Measurements from ENCODE around the gene RPS25. TPM values are rescaled to one million over a fixed set of nuclear protein-coding genes. Genes with fewer than 3 reads are reported as not detected.

Gene RPS25
- polyA plus RNA-seq, 1 donor from 2014 or later = 1,728 TPM

DNA sequence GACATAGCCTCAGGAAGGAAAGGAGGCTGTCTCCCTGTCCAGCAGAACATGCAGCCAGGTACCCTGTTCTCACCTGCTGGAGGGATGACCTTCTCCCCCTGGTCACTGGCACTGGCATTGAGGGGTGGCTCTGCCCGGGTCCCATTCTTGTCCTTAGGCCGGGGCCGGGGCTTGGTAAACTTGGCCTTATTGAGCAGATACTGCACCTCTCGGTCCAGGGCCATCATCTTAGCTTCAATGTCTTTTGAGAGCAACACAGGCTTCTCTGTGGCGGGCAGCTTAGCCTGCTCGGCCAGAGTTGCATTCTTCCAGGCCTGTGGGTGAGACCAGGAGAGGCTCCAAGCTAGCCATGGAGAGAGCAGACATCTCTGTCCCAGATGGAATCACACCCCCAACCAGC, 28.3 kb upstream of the RPS25 start:
- Histone ChIP-seq H3K9me3 (ENCODE audit: low read length) (no peaks in the 10 kb centered on the region), H3K9me2 (ENCODE audit: insufficient read depth, low read length) (no peaks in the 10 kb centered on the region), H4K20me1 (ENCODE audit: insufficient read depth) (no peaks in the 10 kb centered on the region), H3K4me3 (ENCODE audit: low read length) (no peak overlapping the region), H3K27me3 (ENCODE audit: insufficient read depth, low read depth, low read length) (no peaks in the 10 kb centered on the region), H2AFZ (ENCODE audit: low read depth, low read length) (no peak overlapping the region), H3K4me2 (ENCODE audit: low read length) (no peak overlapping the region), H3K79me2 (replicated peaks; ENCODE audit: insufficient read depth, low read length) (no peaks in the 10 kb centered on the region), H3K9ac (ENCODE audit: low read length) (no peak overlapping the region), H3K27ac (ENCODE audit: low read length) (no peak overlapping the region), H3F3A (ENCODE audit: insufficient read depth, low read length, poor library complexity, severe bottlenecking) (no peaks in the 10 kb centered on the region), H3K36me3 (ENCODE audit: insufficient read depth, low read length) (peaks cover 5% of the 10 kb centered on the region)
- TF ChIP-seq REST (IDR thresholded peaks at IDR 0.05; ENCODE audit: borderline replicate concordance) (no peak), EZH2 (IDR thresholded peaks at IDR 0.05; ENCODE audit: borderline replicate concordance, insufficient read depth, low read length, poor library complexity, severe bottlenecking) (no peak), TAF1 (IDR thresholded peaks at IDR 0.05; ENCODE audit: low read depth) (no peak), RAD21 (conservative IDR thresholded peaks at IDR 0.05) (no peak), MXI1 (conservative IDR thresholded peaks at IDR 0.05; ENCODE audit: poor library complexity, severe bottlenecking) (no peak), POLR2AphosphoS5 (IDR thresholded peaks at IDR 0.05) (no peak)

DNA sequence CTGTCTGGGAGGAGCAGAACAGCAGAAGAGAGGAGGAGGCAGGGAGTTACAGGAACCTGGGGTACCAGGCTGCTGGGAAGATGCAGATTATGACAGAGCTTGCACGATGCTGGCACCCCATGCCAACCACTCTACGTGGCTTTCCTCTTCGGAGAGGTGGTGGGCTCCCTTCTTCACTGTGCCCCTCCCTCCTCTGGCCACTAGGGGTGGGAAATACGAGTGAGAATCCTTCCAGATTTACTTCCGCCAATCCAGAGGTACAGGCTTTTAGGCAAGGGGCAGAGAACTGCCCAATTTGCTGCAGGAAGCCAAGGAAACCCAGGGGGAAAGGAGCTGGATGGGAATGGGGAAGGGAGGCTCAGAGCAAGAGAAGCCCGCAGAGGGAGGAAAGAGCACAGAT, 26.6 kb upstream of the RPS25 start:
- Histone ChIP-seq H3K36me3 (ENCODE audit: insufficient read depth, low read length) (peaks cover 5% of the 10 kb centered on the region), H3K27ac (ENCODE audit: low read length) (no peak overlapping the region)

More for the DNA sequence above, 26.6 kb upstream of the RPS25 start:
- Histone ChIP-seq H3K9ac (ENCODE audit: low read length) (no peak overlapping the region), H3F3A (ENCODE audit: insufficient read depth, low read length, poor library complexity, severe bottlenecking) (no peaks in the 10 kb centered on the region), H3K4me2 (ENCODE audit: low read length) (no peak overlapping the region), H3K79me2 (replicated peaks; ENCODE audit: insufficient read depth, low read length) (no peaks in the 10 kb centered on the region), H4K20me1 (ENCODE audit: insufficient read depth) (no peaks in the 10 kb centered on the region), H3K9me2 (ENCODE audit: insufficient read depth, low read length) (no peaks in the 10 kb centered on the region), H2AFZ (ENCODE audit: low read depth, low read length) (no peak overlapping the region), H3K27me3 (ENCODE audit: insufficient read depth, low read depth, low read length) (no peaks in the 10 kb centered on the region), H3K4me3 (ENCODE audit: low read length) (no peak overlapping the region), H3K9me3 (ENCODE audit: low read length) (no peaks in the 10 kb centered on the region)
- TF ChIP-seq EP300 (conservative IDR thresholded peaks at IDR 0.05; ENCODE audit: poor library complexity, severe bottlenecking) (no peak), TAF1 (IDR thresholded peaks at IDR 0.05; ENCODE audit: low read depth) (no peak), MXI1 (conservative IDR thresholded peaks at IDR 0.05; ENCODE audit: poor library complexity, severe bottlenecking) (no peak), POLR2AphosphoS5 (IDR thresholded peaks at IDR 0.05) (no peak), REST (IDR thresholded peaks at IDR 0.05; ENCODE audit: borderline replicate concordance) (no peak), SMC3 (conservative IDR thresholded peaks at IDR 0.05; ENCODE audit: poor library complexity) (no peak), RAD21 (conservative IDR thresholded peaks at IDR 0.05) (no peak), EZH2 (IDR thresholded peaks at IDR 0.05; ENCODE audit: borderline replicate concordance, insufficient read depth, low read length, poor library complexity, severe bottlenecking) (no peak)
- TF ChIP-seq, protein P1, sequence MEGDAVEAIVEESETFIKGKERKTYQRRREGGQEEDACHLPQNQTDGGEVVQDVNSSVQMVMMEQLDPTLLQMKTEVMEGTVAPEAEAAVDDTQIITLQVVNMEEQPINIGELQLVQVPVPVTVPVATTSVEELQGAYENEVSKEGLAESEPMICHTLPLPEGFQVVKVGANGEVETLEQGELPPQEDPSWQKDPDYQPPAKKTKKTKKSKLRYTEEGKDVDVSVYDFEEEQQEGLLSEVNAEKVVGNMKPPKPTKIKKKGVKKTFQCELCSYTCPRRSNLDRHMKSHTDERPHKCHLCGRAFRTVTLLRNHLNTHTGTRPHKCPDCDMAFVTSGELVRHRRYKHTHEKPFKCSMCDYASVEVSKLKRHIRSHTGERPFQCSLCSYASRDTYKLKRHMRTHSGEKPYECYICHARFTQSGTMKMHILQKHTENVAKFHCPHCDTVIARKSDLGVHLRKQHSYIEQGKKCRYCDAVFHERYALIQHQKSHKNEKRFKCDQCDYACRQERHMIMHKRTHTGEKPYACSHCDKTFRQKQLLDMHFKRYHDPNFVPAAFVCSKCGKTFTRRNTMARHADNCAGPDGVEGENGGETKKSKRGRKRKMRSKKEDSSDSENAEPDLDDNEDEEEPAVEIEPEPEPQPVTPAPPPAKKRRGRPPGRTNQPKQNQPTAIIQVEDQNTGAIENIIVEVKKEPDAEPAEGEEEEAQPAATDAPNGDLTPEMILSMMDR (IDR thresholded peaks at IDR 0.05; ENCODE audit: poor library complexity, severe bottlenecking) = no peak

Data from neural cell (in vitro differentiated cells).